ENCODE results near the gene SRSF7.
"Not testable (repeated sequence)": the region's sequence is repeated elsewhere in the genome, so short reads cannot be mapped to it uniquely, and the experiment has no call there.

SRSF7 gene

GRCh38 chr2:38731090-38731489, 20.1 kb downstream of the SRSF7 start:
- no peak for DNase-seq

DNA sequence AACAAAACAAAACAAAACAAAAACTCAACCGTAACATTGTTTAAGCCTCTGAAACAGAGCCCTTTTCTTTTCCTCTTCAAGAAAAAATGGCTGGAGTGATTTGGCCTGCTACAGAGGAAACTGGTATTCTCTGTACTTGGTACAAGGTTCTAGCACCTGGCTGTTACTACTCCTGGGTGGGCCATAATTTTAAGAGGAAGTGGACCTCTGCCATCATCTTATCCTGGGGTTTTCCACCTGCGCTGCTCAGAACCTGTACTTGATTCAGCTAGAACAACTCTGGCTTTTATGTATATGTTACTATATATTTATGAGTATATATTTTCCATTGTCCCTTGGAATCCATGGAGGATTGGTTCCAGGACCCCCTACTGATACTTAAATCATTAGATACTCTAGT, 22.5 kb downstream of the SRSF7 start:
- DNase-seq: no peak

DNA sequence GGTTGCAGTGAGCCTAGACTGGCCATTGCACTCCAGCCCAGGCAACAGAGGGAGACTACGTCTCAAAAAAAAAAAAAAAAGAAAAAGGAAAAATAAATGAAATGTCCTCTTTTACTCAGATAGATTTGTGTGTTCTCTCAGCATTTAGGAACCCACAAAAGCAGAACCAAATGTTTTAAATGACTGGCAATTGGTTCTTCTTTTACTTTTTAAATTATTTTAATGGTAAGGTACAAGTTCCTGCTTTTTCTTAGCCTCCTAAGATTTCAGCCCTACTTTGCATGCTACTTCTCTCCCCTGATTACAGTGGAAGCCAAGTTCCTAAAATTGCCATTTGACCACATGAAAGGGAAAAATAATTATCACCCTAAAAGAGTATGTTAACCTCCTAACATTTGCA, 23.5 kb downstream of the SRSF7 start:
- peak; percentile 43 for DNase-seq

- no peak for DNase-seq
Measured at GRCh38 chr2:38723173-38723572, 28.0 kb downstream of the SRSF7 start.

- DNase-seq: no peak
Measured at GRCh38 chr2:38722271-38723061, 28.7 kb downstream of the SRSF7 start.

DNA sequence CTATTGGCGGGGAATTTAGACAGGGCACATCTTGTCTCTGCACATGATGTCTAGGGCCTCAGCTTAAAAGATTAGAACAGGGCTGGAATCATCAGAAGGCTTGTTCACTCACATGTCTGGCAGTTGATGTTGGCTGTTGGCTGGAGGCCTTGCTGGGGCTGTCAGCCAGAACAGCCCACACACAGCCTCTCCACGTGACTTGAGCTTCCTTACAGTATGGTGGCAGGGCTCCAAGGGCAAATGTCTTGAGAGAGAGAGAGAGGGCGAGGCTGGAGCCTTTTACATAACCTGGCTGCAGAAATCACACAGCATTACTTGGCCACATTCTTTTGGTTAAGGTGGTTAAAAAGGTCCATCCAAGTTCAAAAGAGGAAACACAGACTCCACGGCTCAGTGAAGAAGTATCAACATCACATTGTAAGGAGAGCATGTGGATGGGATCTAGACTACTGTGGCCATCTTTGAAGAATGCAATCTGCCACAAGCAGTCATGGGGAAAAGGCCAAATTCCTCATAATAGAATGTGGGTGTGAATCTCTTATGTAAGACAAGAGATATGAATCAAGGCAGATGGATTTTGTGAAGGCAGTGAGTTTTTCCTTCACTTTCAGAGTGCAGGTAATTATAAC, 30.4 kb downstream of the SRSF7 start:
- peak; percentile 75 for DNase-seq

GRCh38 chr2:38719706-38720105, 31.5 kb downstream of the SRSF7 start:
- DNase-seq: no peak

DNA sequence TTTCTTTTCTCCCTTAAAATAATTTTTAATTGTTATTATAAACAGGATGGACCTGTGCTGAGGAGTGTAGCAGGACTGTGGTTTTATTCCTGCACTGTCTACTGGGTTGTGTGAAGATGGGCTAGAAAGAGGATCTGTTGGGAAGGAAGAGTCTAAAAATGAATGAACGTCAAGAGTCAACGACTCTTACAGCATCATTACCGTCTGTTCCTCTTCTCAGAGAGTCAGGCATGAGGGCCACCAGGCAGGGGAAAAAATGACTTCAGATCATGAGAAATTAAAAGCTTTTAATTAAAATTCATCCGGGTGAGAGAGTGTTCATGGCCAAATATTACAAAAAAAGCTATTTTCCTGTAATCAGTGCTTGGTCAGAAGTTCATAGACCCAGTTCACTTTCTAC, 32.6 kb downstream of the SRSF7 start:
- DNase-seq: peak; percentile 51

DNA sequence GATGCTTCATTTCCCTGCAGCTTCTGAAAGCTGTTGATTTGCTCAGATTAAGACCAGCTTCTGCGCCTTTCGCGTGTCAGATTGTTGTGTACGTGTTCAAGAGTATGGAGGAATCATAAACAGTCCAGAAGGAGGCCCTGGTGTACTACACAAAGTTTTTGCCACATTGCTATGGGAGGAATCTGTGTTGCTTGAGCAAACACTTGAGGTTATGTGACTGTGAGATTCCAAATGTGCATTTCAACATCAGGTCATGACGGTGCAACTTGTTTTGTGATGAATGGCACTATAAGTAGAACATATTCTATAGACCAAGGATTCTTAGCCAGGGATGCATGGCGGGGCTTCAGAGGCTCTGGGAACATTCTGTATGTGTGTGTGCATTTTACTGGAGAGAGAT, 35.0 kb downstream of the SRSF7 start:
- DNase-seq: peak; percentile 56

GRCh38 chr2:38714941-38715340, 36.2 kb downstream of the SRSF7 start:
- DNase-seq: peak; percentile 57

DNA sequence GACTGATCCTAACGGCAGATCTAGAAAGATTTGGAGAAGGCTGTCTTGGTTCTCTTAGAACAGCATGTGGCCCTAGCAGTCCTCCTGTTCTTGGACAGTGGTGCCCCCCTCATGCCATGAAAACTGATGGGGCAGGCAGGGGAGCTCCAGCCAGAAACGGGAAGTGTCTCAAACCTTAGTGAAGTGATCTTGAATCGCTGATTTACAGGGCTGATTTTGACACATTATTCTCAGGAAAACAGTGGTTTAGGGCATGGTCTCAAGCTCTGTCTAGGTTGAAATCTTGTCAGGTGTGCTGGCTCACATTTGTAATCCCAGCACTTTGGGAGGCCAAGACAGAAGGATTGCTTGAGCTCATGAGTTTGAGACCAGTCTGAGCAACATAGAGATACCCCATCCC, 37.8 kb downstream of the SRSF7 start:
- DNase-seq: no peak

DNA sequence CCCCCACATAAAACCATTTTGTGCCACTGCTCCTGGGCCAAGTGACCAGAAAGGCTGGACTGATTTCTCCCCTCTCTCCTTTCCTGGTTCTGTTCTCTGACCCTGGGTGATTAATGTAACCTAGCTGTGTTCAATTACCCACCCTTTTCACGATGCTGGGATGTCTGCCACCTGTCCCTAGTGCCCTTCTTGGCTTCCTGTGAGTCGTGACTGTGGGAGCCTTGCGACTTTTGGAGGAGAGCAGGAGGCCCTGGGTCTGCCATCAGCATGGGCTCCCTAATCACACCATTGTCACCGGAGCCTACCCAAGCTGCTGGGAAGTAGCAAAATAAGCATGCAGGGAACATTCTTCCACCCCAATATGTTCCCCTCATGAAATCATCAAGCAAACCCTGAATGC, 38.3 kb downstream of the SRSF7 start:
- DNase-seq: no peak

GRCh38 chr2:38712413-38712812, 38.7 kb downstream of the SRSF7 start:
- no peak for DNase-seq

DNA sequence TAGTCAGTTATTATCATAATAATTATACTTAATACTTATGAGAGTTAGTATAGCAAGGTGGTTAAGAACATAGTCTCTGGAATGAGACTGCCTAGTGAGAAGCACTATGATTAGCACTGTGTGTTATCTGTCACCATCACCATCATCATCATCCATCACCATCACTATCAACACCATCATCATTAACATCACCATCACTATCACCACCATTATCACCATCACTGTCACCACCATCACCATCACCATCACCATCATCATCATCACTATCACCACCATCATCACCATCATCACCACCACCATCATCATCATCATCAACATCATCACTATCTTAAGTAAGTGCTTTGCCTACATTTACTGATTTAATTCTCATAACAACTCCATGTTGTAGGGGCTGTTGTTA, 39.6 kb downstream of the SRSF7 start:
- no peak for DNase-seq

GRCh38 chr2:38709567-38710194, 41.5 kb downstream of the SRSF7 start:
- DNase-seq: no peak

- DNase-seq: no peak
Measured at GRCh38 chr2:38708900-38709566, 42.1 kb downstream of the SRSF7 start.

GRCh38 chr2:38708491-38708890, 42.7 kb downstream of the SRSF7 start:
- DNase-seq: not testable (repeated sequence)

- no peak for DNase-seq
Measured at GRCh38 chr2:38706846-38707345, 44.3 kb downstream of the SRSF7 start.

GRCh38 chr2:38704664-38705063, 46.5 kb downstream of the SRSF7 start:
- no peak for DNase-seq

DNA sequence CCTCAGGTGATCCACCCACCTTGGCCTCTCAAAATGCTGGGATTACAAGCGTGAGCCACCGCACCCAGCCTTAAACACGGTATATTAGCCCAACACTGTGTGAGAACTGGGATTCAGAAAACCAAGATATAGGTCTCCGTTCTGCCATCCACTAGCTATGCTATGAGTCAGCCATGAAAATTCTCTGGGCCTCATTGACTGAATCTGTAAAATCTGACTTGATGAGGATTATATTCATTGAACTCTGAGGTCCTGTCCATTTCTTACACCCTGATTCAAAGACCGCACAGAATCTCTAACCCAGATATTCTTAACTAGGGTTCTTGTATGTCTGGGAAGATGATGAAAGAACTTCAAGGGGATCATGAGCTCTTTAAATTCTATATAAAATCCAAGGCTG, 47.8 kb downstream of the SRSF7 start:
- DNase-seq: not testable (repeated sequence)

- DNase-seq: no peak
Measured at GRCh38 chr2:38702413-38702812, 48.7 kb downstream of the SRSF7 start.

- DNase-seq: no peak
Measured at GRCh38 chr2:38701542-38701941, 49.6 kb downstream of the SRSF7 start.

DNA sequence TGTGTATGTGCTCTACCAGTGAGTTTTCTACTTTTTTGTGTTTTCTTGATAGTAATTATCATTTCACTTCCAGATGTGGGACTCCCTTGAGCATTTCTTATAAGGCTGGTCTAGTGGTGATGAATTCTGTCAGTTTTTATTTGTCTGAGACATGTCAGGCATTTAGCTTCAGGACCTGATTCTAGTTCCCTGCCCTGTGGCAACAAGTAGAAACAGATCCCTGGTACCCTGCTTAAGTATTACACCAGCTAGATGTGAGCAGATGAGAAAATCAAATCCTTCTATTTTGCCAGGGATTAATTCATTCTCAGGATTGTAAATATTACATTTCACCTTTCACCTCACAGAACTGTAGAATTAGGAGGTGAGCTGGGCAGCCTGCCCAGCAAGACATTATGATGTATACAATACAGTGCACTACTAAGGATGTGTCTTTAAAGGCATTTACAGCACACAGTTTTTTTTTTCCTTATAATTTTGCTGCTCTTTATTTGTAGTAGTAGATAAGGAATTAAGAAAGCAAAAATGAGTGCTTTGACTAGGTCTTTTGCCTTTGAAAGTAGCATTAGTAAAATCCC, 50.2 kb downstream of the SRSF7 start:
- no peak for DNase-seq
